GM19328 (cell line): ENCODE data around the gene ACTN2.

ENCODE experiments used
- ATAC-seq: cut with Tn5 transposase; IDR thresholded peaks from one replicate; pipeline ENCODE4 v1.9.1; 2021; ENCODE audit warnings: mild to moderate bottlenecking, moderate library complexity; ENCODE audit not compliant: unreplicated experiment

The ACTN2 gene

GRCh38 chr1:236689713-236690569 lies 3.6 kb downstream of the ACTN2 start:
- no peak for ATAC-seq

- no peak for ATAC-seq
These were observed 5.0 kb downstream of the ACTN2 start for GRCh38 chr1:236691348-236691747.

GRCh38 chr1:236692128-236692527 lies 5.8 kb downstream of the ACTN2 start:
- ATAC-seq: no peak

GRCh38 chr1:236692742-236693141 lies 6.4 kb downstream of the ACTN2 start:
- no peak for ATAC-seq

- no peak for ATAC-seq
These were observed 13.1 kb downstream of the ACTN2 start for GRCh38 chr1:236699366-236699765.

- ATAC-seq: no peak
These were observed 14.6 kb downstream of the ACTN2 start for GRCh38 chr1:236700903-236701302.

DNA sequence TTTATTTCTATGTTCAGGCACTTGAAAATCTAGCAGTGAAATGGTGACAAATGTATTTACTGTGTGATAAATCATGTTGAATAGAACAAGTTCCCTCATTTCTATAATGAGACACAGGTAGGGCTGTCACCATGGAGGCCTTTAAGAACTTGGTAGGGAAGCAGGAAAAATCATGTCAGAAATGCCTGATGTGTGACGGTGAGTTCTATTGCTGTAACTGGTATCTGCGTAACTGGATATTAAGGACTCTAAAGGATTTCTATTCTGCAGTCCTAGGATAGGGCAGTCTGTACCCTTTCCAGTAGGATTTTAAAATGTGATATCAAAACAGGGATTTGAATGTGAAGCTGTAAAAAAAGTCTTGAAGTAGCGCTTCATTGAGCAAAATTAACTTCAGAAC lies 15.5 kb downstream of the ACTN2 start:
- no peak for ATAC-seq

DNA sequence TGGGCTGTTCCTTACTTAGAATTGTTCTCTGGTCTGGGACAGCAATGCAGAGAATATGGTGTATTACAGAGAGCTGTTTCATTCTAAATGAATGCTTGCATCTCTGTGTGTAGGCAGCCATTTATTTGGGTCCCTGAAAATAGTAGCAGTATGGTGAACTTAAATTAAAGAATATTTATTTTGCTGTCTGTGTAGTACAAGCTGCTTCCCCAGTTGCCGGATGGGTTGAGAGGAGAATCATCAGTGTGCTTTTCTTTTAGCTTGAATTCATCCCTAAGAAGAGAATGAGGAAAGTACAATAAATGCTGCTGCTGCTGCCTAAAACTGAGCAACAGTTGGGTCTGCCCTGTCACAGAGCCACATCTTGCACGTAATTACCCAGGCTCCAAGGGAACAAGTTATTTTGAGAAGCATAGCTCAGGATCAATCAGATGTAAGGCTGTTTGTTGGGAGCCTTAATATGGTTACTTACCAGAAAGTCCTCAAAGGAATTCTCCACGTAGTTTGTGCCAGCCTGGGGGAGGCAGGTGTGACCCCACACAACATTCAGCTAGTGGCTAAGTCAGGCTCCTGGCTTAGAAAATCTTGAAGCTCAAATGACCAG lies 16.6 kb downstream of the ACTN2 start:
- ATAC-seq: no peak

- ATAC-seq: no peak
These were observed 19.5 kb downstream of the ACTN2 start for GRCh38 chr1:236705771-236706170.

DNA sequence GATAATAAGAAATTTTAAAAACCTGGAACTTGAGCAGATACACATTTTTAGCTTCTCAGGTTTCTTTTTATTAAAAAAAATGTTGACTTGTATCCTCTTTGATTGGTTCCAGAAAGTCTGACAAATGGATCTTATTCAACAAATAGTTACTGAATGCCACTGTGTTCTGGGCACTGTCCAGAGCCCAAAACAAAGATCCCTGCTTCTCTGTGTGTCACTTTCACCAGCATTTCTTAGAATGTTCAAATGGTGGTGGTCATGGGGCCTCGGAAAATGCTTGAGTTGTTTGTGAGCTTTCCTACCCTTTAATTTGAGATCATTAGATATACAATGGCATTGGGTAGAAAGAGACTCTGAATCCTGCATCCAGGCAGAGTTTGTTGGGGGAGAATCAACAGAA lies 19.9 kb downstream of the ACTN2 start:
- no peak for ATAC-seq

DNA sequence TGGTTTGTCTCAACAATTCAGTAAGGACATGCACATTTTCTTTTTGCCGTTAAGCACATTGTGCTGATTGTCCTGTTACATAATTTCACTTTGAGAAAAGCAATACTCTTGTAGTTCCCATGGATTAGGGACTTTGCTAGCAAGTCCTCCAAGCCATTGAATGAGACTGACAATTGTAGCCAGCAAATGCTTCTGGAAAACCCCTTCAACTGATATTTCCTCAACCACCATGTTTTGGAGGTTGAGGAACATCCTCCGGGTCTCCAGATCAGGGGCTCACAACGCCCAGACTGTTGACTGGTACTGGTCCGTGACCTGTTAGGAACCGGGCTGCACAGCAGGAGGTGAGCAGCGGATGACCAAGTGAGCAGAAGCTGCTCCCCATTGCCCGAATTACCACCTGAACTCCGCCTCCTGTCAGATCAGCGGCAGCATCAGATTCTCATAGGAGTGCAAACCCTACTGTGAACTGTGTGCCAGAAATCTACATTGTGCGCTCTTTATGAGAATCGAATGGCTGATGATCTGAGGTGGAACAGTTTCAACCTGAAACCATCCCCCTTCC lies 24.1 kb downstream of the ACTN2 start:
- no peak for ATAC-seq

GRCh38 chr1:236716160-236716559 lies 29.9 kb downstream of the ACTN2 start:
- no peak for ATAC-seq

DNA sequence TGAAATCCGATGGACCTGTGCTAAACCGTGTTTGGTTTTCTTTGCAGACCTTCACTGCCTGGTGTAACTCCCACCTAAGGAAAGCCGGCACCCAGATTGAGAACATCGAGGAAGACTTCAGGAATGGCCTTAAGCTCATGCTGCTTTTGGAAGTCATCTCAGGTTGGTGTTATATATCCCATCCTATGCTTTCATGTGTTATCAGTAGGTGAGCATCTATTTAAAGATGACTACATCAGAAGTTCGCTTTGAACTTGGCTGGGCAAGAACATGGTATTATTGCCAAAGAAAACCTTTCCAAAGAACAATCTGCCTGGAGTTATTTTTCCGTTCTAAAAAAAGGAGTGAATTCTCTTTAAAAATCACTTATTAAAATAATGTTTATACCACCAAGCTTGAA lies 31.5 kb downstream of the ACTN2 start:
- ATAC-seq: no peak

- ATAC-seq: no peak
These were observed 32.0 kb downstream of the ACTN2 start for GRCh38 chr1:236718328-236718727.

DNA sequence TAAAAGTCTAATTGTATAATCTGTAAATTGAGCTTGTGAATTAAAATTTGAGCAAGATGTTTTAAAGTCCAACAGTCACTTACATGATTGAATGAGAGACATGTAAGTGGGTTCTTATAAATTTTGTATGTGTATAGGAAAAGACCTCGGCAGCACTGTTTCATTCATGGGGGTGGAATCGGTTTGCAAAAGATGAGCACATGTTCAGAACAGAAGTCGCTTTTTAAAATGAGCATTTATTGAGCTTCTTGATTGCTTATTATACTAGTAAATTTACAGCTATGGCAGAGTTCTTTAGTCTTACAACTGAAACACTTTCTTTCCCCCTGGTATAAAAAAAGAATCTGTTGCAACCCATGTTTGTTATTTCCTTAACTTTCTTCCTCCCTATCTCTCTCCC lies 33.9 kb downstream of the ACTN2 start:
- ATAC-seq: no peak

- no peak for ATAC-seq
These were observed 34.3 kb downstream of the ACTN2 start for GRCh38 chr1:236720611-236721010.

- no peak for ATAC-seq
These were observed 37.8 kb downstream of the ACTN2 start for GRCh38 chr1:236724049-236724448.

- ATAC-seq: no peak
These were observed 38.2 kb downstream of the ACTN2 start for GRCh38 chr1:236724506-236724905.

- ATAC-seq: no peak
These were observed 39.4 kb downstream of the ACTN2 start for GRCh38 chr1:236725668-236726067.

DNA sequence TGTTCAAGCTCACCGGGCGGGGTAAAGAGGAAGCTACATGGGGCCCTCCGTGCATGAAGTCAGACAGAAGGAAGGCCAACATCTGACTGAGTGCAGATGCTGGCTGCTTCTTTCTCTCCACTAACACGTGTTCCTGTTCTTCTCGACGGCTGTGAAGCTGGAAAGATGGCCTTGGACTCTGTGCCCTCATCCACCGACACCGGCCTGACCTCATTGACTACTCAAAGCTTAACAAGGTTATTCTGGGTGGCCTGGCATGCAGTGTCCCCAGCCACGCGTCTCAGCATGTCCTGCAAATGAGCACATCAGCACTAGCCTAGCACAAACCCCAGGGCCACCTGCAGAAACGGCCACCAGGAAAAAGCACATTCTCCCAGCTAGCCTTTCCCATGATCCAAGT lies 41.2 kb downstream of the ACTN2 start:
- no peak for ATAC-seq

- no peak for ATAC-seq
These were observed 42.5 kb downstream of the ACTN2 start for GRCh38 chr1:236728752-236729151.

- no peak for ATAC-seq
These were observed 47.4 kb downstream of the ACTN2 start for GRCh38 chr1:236733653-236734052.
